Activated T-helper 1 cell treated with anti-CD3 and anti-CD28 coated beads, Interleukin-12 subunit alpha, Interleukin-12 subunit beta, Interleukin-2, Interleukin-4 antibody, amounts not matched to agents 30 ng/mL and 10 ng/mL and 1 ng/mL, durations not matched to agents 14 hours and 24 hours and 36 hours (primary cell): ENCODE measurements around the gene TXNL4B. TPM values are rescaled to one million over a fixed set of nuclear protein-coding genes. Genes with fewer than 3 reads are reported as not detected.
"Not testable (repeated sequence)": the region's sequence is repeated elsewhere in the genome, so short reads cannot be mapped to it uniquely, and the experiment has no call there.

ENCODE experiments used
- DNase-seq: peaks from one replicate; pipeline ENCODE4 v3.0.0; 2021; ENCODE audit warnings: low spot score
- H3K27ac Mint-ChIP-seq: one replicate; pipeline ENCODE4 v1.8.0; 2021; ENCODE audit warnings: mild to moderate bottlenecking, mixed read lengths
- H3K27me3 Mint-ChIP-seq: one replicate; pipeline ENCODE4 v1.8.0; 2022; ENCODE audit warnings: mild to moderate bottlenecking, moderate library complexity, mixed read lengths; ENCODE audit not compliant: insufficient read depth
- H3K36me3 Mint-ChIP-seq: one replicate; pipeline ENCODE4 v1.8.0; 2021; ENCODE audit warnings: low read depth, mixed read lengths
- H3K4me1 Mint-ChIP-seq: one replicate; pipeline ENCODE4 v1.8.0; 2021; ENCODE audit warnings: low read depth, mixed read lengths
- H3K4me3 Mint-ChIP-seq: one replicate; pipeline ENCODE4 v1.8.0; 2021; ENCODE audit warnings: mild to moderate bottlenecking, moderate library complexity, mixed read lengths
- H3K9me3 Mint-ChIP-seq: one replicate; pipeline ENCODE4 v1.8.0; 2021; ENCODE audit warnings: mixed read lengths
- intact Hi-C: fragments of 100-400 bp; cut with micrococcal nuclease; formaldehyde crosslinking; loops from one replicate; pipeline ENCODE4 v1.15.1; 2024
- total RNA-seq: library from RNA; stranded (reverse); gene quantifications from 2 replicates; pipeline ENCODE4 v1.2.3, GENCODE V29; 2022

The TXNL4B gene
- total RNA-seq, 1 donor from 2014 or later = 25.1 TPM

DNA sequence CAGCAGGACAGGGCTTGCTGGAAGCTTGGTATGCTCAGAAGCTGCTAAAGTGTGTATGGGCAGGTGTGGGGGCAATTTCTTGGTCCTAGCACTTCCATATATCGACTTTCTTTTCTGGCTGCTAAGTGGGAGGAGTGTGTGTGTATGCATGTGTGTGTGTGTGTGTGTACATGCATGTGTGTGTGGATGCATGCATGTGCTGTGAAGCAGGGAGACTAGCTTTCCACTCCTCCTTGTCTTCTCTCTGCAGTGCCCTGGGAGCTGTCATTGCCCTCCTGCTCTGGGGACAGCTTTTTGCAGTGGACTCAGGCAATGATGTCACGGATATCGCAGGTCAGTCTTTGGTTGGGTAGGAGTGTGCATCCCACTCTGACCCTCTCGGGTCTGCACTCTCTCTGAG, 37.5 kb downstream of the TXNL4B start:
- H3K4me1 Mint-ChIP-seq = no peaks in the 10 kb centered on the region
- no peaks in the 10 kb centered on the region for H3K9me3 Mint-ChIP-seq
- intact Hi-C loops = no loop called here
- H3K27me3 Mint-ChIP-seq = no peaks in the 10 kb centered on the region
- H3K4me3 Mint-ChIP-seq = no peak overlapping the region
- no peak for DNase-seq
- no peak overlapping the region for H3K27ac Mint-ChIP-seq
- no peaks in the 10 kb centered on the region for H3K36me3 Mint-ChIP-seq

DNA sequence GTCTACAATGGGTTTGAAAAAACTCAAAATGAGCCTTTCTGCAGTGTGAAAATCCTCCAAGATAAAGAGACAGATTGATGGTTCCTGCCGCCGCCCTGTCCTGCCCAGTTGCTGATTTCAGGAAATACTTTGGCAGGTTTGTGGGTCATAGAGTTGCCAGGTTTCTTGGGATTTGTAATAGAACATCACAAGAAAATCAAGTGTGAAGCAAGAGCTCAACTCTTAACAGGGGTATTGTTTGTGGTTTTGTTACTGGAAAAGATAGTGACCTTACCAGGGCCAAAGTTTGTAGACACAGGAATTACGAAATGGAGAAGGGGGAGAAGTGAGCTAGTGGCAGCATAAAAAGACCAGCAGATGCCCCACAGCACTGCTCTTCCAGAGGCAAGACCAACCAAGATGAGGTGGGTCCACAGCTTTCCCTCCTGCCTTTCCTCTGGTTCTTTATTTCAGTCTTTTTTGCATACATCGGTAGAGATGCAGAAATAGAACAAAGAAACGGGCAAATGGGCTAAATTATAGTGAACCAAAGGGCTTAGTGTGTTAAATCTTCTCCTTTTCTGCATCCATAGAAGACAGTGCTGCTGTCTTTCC, 39.1 kb downstream of the TXNL4B start, which contains the start of gene HP:
Gene HP (plus strand): TSS at position 252 of the 594 bp plus-strand sequence. CDS start 148 bp downstream, at position 400.
- not testable (repeated sequence) for H3K4me3 Mint-ChIP-seq, H3K27ac Mint-ChIP-seq, H3K9me3 Mint-ChIP-seq, H3K4me1 Mint-ChIP-seq, H3K36me3 Mint-ChIP-seq, DNase-seq, H3K27me3 Mint-ChIP-seq
- intact Hi-C loops = loop anchor here (1.0 kb wide), 1 partner anchor 10 kb away; no protein-coding TSS in a partner anchor

DNA sequence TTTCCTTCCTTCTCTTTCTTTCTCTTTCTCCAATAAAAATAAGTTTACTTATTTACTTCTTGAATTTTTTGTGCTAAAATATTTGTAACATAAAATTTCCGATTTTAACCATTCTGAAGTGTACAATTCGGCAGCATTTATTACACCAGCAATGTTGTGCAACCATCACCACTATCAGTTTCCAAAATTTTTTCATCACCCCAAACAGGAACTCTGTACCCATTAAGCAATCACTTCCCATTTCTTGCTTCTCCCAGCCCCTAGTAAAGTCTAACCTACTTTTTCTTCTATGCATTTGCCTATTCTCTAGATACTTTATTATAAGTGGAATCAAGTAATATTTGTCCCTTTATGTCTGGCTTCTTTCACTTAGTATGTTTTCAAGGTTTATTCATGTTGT, 41.6 kb downstream of the TXNL4B start:
- Mint-ChIP-seq H3K9me3 (peaks cover 11% of the 10 kb centered on the region), H3K4me1 (no peaks in the 10 kb centered on the region), H3K27me3 (no peaks in the 10 kb centered on the region), H3K27ac (no peak overlapping the region), H3K4me3 (no peak overlapping the region), H3K36me3 (no peaks in the 10 kb centered on the region)
- intact Hi-C loops = no loop called here
- no peak for DNase-seq

DNA sequence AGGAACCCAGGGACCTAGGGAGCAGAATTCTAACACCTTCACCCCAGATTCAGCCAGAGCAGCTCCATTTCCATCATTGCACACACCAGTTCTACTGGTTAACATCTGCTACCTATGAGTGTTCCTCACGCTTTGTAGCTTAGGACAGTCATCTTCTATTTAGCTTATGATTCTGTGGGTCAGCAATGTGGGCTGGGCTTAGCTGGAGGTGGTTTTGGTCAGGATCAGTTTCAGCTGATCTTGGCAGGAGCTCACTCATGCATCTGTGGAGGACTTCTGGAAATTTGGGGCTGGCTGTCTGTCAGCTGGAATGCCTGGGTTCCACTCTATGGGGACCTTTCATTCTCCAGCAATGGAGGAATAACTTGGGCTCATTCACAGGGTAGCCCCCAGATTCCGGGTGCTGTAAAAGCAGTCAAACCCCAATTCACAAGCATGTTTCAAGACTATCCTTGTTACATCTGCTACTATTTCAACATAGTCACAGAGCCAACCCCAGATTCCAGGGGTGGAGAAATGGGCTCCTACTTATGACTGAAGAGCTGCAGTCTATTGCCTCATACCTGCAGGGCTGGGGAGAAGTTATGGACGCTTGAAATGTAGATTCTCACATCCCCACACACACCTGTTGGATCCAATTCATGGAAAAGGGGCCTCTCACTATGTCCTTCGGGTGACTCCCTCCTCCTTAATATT, 42.5 kb downstream of the TXNL4B start:
- no peak for DNase-seq
- H3K4me1 Mint-ChIP-seq = no peaks in the 10 kb centered on the region
- intact Hi-C loops = no loop called here
- no peaks in the 10 kb centered on the region for H3K27me3 Mint-ChIP-seq
- H3K27ac Mint-ChIP-seq = no peak overlapping the region
- no peak overlapping the region for H3K4me3 Mint-ChIP-seq
- peaks cover 11% of the 10 kb centered on the region for H3K9me3 Mint-ChIP-seq
- H3K36me3 Mint-ChIP-seq = no peaks in the 10 kb centered on the region

DNA sequence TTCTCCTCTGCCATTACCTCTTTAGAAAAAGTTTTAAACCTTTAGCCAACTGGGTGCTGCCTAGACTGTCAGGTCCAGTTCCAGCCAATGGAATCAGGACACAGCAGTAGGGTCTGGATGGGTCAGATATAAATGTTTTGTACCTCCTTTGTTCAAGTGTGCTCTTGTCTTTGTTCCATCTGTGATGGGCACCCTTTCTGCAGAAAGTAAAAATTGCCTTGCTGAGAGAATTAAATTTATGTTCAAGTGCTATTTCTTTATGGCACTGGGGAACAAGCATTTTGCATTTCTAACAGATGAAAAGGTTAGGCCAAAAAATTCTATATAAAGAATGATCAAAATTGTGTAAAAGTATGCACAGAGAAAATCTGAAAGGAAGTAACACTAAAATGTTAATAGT, 44.3 kb downstream of the TXNL4B start:
- Mint-ChIP-seq H3K27ac (no peak overlapping the region), H3K27me3 (no peaks in the 10 kb centered on the region), H3K36me3 (no peaks in the 10 kb centered on the region), H3K4me1 (no peaks in the 10 kb centered on the region), H3K4me3 (no peak overlapping the region), H3K9me3 (peaks cover 11% of the 10 kb centered on the region)
- DNase-seq = no peak
- intact Hi-C loops = no loop called here

DNA sequence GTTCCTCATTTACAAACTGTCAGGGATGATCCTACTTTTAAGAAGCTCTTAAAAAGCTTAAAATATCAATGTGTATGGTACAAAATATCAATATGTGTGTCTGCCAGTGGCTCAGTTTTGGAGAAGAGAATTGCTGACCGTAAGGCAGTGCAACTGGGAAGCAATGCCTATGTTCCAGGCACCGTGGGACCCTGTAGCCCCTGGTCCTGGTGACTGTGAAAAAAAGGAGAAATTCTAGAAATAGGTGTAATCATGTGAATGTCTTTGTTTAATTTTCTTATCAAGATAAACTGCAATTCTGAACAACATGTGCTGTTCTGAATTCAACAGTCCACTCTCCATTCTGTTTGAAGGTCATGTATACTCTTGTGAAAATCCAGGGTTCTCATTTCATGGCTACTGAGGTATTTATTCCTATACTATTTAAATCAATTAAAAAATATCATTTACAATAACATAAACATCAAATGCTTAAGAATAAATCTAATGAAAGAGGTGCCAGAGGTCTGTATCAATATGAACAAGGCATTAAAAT, 48.5 kb downstream of the TXNL4B start:
- Mint-ChIP-seq H3K27me3 (no peaks in the 10 kb centered on the region), H3K36me3 (peaks cover 3% of the 10 kb centered on the region), H3K27ac (no peak overlapping the region), H3K4me1 (no peaks in the 10 kb centered on the region), H3K4me3 (no peak overlapping the region), H3K9me3 (peaks cover 9% of the 10 kb centered on the region)
- intact Hi-C loops = no loop called here
- DNase-seq = no peak

DNA sequence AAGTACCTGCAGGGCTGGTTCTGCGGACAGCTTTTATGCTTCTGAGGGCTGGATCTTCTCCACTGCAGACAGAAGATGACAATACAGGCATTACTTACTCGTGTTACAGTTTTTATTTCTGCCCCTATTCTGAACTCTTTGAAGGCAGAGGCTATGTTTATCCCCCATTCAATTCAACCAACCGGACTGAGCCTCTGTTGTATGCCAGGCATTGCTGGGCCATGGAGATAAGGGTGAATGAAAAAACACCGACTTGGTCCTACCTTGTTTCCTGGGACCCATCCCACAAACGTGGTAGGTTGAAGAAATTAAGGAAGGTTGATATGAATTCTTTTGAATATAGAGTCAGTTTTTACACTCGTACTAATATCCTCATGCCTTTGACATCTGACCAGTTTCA, 49.1 kb downstream of the TXNL4B start:
- H3K9me3 Mint-ChIP-seq = peaks cover 6% of the 10 kb centered on the region
- H3K4me3 Mint-ChIP-seq = no peak overlapping the region
- intact Hi-C loops = no loop called here
- no peak overlapping the region for H3K27ac Mint-ChIP-seq
- H3K27me3 Mint-ChIP-seq = no peaks in the 10 kb centered on the region
- DNase-seq = no peak
- peaks cover 3% of the 10 kb centered on the region for H3K36me3 Mint-ChIP-seq
- no peaks in the 10 kb centered on the region for H3K4me1 Mint-ChIP-seq

DNA sequence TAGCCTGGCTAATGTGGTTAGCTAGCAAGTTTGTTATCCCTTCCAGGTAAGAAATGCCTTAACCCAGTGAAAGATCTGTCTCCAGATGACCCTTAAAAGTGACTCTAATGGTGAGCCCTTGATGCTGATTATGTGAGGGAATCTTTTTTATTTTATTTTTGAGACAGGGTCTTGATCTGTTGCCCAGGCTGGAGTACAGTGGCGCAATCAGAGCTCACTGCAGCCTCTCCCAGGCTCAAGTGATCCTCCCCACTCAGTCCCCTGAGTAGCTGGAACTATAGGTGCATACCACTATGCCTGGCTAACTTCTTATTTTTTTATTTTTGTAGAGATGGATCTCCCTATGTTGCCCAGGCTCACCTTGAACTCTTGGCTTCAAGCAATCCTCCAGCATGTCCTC, 49.9 kb downstream of the TXNL4B start:
- H3K4me1 Mint-ChIP-seq = no peaks in the 10 kb centered on the region
- H3K9me3 Mint-ChIP-seq = no peaks in the 10 kb centered on the region
- no peak for DNase-seq
- H3K4me3 Mint-ChIP-seq = no peak overlapping the region
- intact Hi-C loops = no loop called here
- no peaks in the 10 kb centered on the region for H3K27me3 Mint-ChIP-seq
- H3K36me3 Mint-ChIP-seq = peaks cover 3% of the 10 kb centered on the region
- H3K27ac Mint-ChIP-seq = no peak overlapping the region

DNA sequence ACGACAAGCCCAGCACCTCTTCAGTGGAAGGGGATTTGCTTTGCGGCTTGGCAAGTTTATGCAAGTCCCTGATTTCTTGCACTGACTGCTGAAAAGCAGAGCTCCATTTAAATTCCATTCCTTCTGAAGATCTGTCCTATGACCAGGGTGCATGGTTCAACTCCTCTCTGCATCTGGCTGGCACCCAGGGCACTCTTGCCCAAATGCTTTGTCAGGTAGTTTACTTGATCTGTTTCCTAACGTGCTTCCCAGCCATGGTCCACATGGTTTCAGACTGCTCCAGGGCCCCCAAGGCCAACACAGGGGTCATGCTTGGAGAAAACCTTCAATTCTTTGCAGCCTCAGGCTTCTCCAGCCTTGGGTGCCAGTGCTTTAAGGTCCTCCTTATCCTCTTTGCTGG, 50.4 kb downstream of the TXNL4B start:
- Mint-ChIP-seq H3K27ac (no peak overlapping the region), H3K4me3 (no peak overlapping the region), H3K27me3 (no peaks in the 10 kb centered on the region), H3K4me1 (no peaks in the 10 kb centered on the region), H3K36me3 (peaks cover 3% of the 10 kb centered on the region), H3K9me3 (no peaks in the 10 kb centered on the region)
- intact Hi-C loops = no loop called here
- DNase-seq = no peak

DNA sequence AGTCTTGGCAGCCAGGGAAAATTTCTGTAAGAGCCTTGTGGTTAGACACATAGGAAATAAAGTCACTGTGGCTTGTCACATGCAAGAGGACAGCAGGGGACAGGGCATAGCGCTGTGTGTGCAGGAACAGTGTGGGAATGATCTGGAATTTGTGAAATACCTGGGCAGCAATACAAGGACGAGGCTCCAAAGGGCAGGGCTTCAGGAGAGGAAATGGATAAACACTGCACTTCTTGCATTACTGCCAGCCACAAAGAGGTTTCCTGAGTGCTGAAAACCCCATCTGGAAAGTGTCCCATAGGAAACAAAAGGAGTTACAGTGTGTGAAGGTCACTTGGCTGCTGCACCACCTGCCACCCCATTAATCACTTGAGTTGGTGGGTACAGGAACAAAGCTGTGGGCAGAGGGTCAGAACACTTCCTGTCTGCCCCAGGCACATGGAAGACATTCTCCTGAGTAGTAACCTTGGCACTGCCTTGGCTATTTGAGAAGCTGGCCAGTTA, 51.2 kb downstream of the TXNL4B start:
- H3K4me1 Mint-ChIP-seq = no peaks in the 10 kb centered on the region
- DNase-seq = no peak
- no peak overlapping the region for H3K4me3 Mint-ChIP-seq
- peaks cover 3% of the 10 kb centered on the region for H3K36me3 Mint-ChIP-seq
- no peaks in the 10 kb centered on the region for H3K9me3 Mint-ChIP-seq
- intact Hi-C loops = no loop called here
- H3K27me3 Mint-ChIP-seq = no peaks in the 10 kb centered on the region
- no peak overlapping the region for H3K27ac Mint-ChIP-seq

DNA sequence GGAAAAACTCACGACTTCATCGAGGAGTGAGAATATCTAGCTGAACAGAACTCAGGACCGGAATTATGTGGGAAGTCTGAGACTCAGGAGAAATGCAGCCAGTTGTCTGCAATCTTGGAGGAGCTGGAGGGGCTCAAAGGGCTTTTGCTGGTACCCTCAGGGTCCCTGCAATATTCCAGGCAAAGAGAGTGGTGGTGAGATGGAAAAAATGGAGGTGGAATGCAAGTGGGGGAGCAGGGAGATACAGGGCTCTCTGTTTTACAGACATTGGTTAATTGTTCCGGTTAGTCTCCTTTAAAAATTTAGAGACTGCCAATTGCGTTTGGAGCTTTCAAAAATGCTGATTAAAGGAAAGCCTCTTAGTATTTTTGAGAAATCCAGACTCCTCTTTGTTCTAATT, 57.3 kb downstream of the TXNL4B start:
- no peaks in the 10 kb centered on the region for H3K27me3 Mint-ChIP-seq
- H3K36me3 Mint-ChIP-seq = no peaks in the 10 kb centered on the region
- no peaks in the 10 kb centered on the region for H3K4me1 Mint-ChIP-seq
- no peak overlapping the region for H3K27ac Mint-ChIP-seq
- no peak for DNase-seq
- H3K9me3 Mint-ChIP-seq = no peaks in the 10 kb centered on the region
- no peak overlapping the region for H3K4me3 Mint-ChIP-seq
- intact Hi-C loops = no loop called here
